T-helper 22 cell (primary cell): Measurements from ENCODE around the gene CHIC2.
"Not testable (repeated sequence)": the region's sequence is repeated elsewhere in the genome, so short reads cannot be mapped to it uniquely, and the experiment has no call there.

Experiments
- DNase-seq: peaks from one replicate; pipeline ENCODE4 v3.0.0-alpha.2; 2020; ENCODE audit warnings: low read depth

The CHIC2 gene

DNA sequence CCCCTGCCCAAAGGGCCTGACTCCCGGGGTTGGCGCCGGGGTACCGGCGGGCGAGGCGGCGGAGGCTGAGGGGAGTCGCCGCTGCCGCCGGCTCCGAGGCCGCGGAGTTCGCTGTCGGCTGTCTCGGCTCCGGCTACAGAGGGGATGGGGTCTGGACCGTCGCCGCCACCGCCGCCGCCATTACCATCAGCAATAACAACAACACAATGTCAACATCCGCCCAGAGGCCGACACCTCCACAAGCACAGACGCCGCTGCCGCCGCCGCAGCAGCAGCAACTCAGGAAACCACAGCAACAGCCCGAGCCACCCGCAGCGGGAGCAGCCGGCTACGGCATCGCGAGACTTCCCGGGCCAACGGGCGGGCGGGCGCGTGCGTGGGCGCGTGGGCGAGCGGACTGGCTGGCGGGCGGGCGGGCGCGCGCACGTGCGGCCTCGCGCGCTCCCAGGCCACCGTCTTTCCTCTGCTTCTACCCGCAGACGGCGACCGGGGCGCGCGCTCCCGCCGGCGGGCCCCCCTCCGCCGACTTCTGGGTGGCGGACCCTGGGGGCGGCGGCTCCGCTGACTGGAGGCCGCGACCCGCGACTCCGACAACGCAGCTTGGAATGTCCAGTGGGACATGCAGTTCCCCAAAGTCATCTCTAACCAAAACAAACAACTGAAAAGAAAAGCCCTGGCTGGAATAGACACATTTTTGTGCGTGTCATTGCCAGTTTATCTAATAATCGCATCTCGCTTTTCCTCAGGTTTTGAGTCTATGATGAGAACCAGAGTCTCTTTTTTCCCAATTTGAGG is at the start of gene CHIC2:
Gene CHIC2 (minus strand): TSS at position 289 of the 795 bp plus-strand sequence. CDS start 305 bp downstream, outside the sequence.
- peak; percentile 95 for DNase-seq

DNA sequence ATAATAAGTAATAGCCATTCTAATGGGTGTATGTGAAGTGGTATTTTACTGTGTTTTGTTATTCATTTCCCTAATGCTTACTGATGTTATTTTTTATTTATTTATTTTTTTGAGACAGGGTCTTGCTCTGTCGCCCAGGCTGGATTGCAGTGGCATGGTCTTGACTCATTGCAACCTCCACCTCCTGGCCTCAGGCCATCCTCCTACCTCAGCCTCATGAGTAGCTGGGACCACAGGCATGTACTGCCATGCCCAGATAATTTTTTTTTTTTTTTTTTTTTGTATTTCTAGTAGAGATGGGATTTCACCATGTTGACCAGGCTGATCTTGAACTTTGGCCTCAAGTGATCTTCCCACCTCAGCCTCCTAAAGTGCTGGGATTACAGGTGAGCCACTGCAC is 48.8 kb upstream of the CHIC2 start:
- not testable (repeated sequence) for DNase-seq

DNA sequence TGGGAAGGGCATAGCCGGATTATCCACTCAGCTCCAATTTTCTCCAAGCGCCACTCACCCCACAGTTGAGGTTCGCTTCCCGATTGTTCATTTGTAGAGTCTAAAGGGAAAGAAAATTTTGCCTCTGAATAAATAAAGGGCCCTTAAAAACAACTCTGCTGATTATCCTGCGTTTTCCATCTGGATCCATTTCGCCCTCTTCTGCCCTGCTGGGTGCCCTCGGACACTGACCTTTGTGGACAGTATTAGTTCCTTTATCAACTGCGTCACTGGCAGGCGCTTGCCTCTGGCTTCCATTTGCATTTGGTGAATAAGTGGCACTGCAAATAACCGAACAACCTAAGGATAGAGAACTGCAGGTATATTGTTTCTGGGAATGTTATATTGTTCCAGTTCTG is 45.6 kb upstream of the CHIC2 start:
- DNase-seq: no peak

DNA sequence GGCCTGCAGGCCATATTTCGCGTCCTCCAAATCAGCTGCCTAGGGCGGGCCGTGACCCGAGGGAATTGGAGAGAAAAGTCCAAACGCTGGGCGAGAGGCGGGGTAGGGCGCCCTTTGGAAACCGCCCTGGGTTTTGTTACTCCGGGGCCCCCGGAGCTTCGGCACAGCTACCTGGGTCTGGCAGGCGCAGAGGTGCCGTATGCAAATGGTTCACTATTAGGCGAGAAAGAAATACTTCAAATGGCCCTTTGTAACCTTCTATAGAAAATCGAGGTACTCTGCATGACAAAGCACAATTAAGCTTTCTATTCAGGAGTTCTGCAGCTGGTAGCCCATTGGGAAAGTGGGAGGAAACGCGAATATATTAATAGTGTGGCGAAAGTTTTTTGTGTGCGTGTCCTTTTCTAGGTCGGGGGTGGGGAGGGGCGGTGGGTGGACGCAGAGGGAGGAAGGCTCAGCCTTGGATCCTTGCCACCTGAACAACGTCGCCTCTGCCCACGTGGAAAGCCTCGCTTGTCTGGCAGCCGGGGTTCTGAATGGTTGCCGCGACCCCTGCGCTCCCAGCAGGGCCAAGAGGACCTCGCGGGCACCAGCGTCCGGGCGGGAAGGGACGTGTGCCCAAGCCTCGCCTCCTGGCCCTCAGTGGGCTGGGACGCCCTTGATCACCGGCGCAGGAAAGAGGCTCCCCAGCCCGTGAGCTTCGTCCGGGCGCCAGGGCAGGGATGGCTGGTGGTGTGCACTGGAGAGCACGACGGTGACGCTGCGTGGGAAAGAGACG is 45.0 kb upstream of the CHIC2 start:
- no peak for DNase-seq

DNA sequence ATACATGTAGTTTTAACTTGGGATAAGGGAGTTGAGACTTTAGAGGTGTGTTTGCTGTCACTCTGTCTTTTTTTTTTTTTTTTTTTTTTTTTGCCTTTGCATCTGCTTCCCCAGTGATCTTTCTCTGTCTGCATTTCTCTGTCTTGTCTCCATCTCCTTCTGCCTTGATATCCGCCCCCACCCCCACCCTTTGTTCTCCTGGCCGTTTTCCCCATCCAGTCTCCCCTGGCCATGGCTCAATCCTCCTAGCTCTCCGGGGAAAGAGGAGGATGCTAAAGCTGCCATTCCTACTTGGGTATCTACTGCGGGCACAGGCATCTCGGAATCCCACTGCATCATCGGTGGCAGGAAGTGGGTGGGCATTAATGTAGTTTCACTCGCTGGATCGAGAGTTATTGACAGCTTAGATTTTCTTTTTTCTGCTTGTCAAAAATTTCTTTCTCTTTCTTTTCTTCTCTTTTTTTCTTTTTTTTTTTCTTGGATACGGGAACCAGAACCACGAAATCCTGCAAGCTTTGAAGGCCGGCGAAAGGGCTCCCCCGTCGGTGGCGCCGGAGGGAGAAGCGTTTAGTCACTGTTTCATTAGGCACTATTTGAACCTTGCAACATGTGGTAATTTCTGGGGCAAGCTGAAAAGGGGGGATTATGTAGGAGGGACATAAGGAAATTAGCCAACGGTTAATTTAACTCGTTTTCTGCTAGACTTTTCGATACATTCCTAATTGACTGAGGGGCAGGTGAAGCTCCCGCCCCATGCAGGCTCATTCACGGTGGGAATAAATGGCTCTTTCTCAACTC is 43.7 kb upstream of the CHIC2 start:
- DNase-seq: no peak

DNA sequence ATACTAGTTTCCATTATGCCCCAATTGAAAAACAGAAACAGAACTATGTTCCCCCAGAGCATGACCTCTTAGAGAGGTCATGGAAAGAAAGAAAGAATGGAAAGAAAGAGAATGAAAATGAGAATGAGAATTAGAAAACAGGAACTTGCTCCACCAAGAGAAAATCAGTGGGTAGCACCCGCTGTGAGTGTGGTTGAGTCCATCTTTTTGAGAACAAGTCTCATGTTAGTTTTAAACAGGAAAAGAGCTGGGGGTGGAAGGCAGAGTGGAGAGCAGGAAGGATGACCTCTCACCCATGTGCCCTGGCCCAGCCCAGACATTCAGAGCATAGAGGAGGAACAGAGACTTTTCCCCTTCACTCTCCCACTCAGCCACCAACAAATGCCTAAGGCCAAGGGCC is 40.5 kb upstream of the CHIC2 start:
- no peak for DNase-seq

- DNase-seq: no peak
Measured at GRCh38 chr4:54103190-54103574, 38.8 kb upstream of the CHIC2 start.

- no peak for DNase-seq
Measured at GRCh38 chr4:54102531-54103106, 38.2 kb upstream of the CHIC2 start.

GRCh38 chr4:54101190-54102041 is 37.0 kb upstream of the CHIC2 start:
- no peak for DNase-seq

GRCh38 chr4:54100595-54101189 is 36.3 kb upstream of the CHIC2 start:
- DNase-seq: no peak

DNA sequence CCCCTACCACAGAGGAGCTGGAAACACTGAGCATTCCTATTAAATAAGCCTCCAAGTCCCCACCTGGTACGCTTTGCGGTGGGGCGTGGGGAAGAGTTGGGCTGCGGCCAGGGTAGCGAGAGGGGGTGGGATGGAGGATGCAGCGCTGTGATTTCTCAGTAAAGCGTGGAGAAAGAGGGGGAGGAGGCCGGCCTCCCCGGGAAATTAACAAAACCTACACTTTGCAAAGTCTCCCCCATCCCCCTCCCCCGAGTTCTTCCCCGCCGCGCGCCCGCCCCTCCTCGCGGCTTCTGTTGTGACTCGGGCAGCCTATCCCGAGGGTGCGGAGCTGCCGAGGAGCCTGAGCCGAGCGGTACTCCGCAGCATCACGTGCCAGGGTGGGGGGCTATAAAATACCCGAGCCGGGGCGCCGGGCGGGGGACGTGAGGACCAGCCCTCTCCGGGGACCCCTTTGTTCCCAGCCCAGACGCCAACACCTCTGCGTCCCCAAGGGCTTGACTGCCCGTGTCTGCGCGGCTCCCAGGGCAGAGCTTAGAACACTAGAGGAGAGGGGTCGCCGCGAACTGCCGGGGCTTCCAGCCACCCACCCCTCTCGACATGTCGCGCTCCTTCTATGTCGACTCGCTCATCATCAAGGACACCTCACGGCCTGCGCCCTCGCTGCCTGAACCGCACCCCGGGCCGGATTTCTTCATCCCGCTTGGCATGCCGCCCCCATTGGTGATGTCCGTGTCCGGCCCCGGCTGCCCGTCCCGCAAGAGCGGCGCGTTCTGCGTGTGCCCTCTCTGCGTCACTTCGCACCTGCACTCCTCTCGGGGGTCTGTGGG is 35.6 kb upstream of the CHIC2 start, which contains the start of gene GSX2:
Gene GSX2 (plus strand): TSS at position 416 of the 827 bp plus-strand sequence. CDS start 182 bp downstream, at position 598.
- DNase-seq: no peak

DNA sequence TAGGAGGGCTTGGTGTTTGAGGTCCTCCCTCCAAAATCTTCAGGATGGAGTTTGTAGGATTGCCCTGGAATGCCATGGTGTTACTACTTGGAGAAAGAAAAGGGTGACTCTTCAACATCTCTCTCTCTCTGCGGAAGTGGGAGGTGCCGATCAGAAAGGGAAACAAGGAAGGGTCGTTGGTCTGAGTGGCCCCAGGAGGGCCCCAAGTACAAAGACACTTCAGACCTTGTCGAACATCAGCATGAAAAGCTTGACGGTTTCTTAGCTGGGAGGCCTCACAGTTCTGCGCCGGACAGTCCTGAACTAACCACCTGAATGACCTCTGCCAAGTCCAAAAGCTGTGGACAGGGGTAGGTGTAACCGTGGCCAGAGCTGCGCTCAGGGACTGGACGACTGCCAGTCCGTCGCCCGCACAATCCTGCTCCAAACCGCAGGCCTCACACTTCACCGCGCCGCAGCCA is 34.9 kb upstream of the CHIC2 start:
- DNase-seq: no peak

DNA sequence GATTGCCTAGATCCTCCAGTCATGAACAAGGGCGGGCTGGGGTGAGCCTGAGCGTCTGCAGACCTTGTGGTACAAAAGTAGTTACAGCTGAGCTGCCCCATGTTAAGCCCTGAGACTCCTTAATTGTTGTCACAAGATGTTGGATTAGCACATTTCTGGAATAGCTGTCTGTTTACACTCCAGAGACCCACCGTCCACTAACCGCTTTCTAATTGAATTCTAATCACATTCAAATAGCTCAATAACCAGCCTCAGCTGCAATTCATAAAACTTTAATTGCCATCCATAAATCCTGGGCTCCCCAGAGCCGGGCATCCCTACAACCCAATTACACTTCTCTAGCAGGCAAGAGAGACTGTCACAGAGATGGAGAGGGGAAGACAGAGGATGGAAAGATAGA is 34.0 kb upstream of the CHIC2 start:
- DNase-seq: no peak

DNA sequence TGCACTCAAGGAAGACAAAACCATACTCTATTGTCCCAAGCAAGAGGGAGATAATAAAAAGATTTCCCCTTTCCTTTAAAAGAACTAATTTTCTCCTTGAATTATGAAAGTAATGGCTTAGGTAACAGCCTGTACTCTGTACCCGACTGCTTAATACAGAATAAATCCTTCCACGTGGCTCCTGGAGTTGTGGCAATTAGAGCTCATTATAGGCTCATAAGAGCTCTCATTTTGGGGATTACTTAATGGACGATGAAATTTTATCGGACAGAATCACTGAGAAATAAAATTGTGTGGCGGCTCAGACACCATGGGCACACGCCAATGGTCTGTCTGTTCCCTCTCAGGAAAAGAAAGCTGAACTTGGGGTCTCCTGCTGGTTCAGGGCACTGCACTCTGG is 32.7 kb upstream of the CHIC2 start:
- DNase-seq: no peak

GRCh38 chr4:54096295-54096962 is 32.0 kb upstream of the CHIC2 start:
- no peak for DNase-seq

GRCh38 chr4:54095110-54095825 is 30.9 kb upstream of the CHIC2 start:
- DNase-seq: no peak

- DNase-seq: no peak
Measured at GRCh38 chr4:54094451-54094850, 30.0 kb upstream of the CHIC2 start.
